Mammary epithelial cell (primary cell): Measurements from ENCODE around the gene HSPA12A.

Experiments used
- CTCF ChIP-seq, 2 donors: IDR thresholded peaks in 1 of 2; conservative IDR thresholded peaks in 1 of 2; 2 replicates each; pipeline ENCODE4 v1.5.1; 2011 to 2012; ENCODE audit warnings: inconsistent platforms in 2 of 2, low read length in 2 of 2, mild to moderate bottlenecking in 2 of 2, control low read depth in 1 of 2, low read depth in 1 of 2; ENCODE audit not compliant: insufficient read depth in 1 of 2; ENCODE audit errors: extremely low read depth in 1 of 2
- EZH2 ChIP-seq: IDR thresholded peaks from 2 replicates; pipeline ENCODE4 v1.6.1; 2012; ENCODE audit warnings: low read length, inconsistent platforms, borderline replicate concordance

DNA sequence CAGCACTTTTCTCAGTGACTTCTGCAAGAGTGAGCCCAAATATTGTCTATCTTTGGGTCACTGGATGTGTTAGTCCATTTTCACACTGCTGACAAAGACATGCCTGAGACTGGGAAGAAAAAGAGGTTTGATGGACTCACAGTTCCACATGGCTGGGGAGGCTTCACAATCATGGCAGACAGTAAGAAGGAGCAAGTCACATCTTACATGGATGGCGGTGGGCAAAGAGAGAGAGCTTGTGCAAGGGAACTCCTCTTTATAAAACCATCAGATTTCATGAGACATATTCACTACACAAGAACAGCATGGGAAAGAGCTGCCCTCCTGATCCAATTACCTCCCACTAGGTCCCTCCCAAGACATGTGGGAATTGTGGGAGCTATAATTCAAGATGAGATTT, 6.1 kb upstream of the HSPA12A start:
- TF ChIP-seq CTCF (conservative IDR thresholded peaks at IDR 0.05 in 1 of 2, IDR thresholded peaks at IDR 0.05 in 1 of 2; ENCODE audit: extremely low read depth in 1 of 2, insufficient read depth in 1 of 2, low read depth in 1 of 2, low read length in 2 of 2) (no peak), EZH2 (no peak)
